Trophoblast cell (in vitro differentiated cells and primary cell): Measurements from ENCODE around the gene RRBP1.
"Not testable (repeated sequence)": the region's sequence is repeated elsewhere in the genome, so short reads cannot be mapped to it uniquely, and the experiment has no call there.

Source experiments
- DNase-seq, 2 donors: peaks; one replicate each; pipeline ENCODE4 v3.0.0-alpha.2; 2016
- H2AFZ ChIP-seq: 2 replicates; pipeline ENCODE4 v1.6.1; 2013; ENCODE audit warnings: low read length, moderate library complexity, mild to moderate bottlenecking; ENCODE audit not compliant: insufficient read depth, poor library complexity
- H2AK5ac ChIP-seq: 2 replicates; pipeline ENCODE4 v1.6.1; 2013; ENCODE audit warnings: mild to moderate bottlenecking, low read length
- H2BK120ac ChIP-seq: 2 replicates; pipeline ENCODE4 v1.6.1; 2013; ENCODE audit warnings: low read length, mild to moderate bottlenecking, moderate library complexity; ENCODE audit not compliant: insufficient read depth, poor library complexity
- H2BK12ac ChIP-seq: 2 replicates; pipeline ENCODE4 v1.6.1; 2013; ENCODE audit warnings: mild to moderate bottlenecking, low read length, moderate library complexity
- H2BK5ac ChIP-seq: 2 replicates; pipeline ENCODE4 v1.6.1; 2013; ENCODE audit warnings: low read length, low read depth, moderate library complexity, mild to moderate bottlenecking; ENCODE audit not compliant: poor library complexity
- H3K14ac ChIP-seq: 2 replicates; pipeline ENCODE4 v1.6.1; 2013; ENCODE audit warnings: mild to moderate bottlenecking, low read length
- H3K18ac ChIP-seq: 2 replicates; pipeline ENCODE4 v1.6.1; 2013; ENCODE audit warnings: mild to moderate bottlenecking, low read length
- H3K23ac ChIP-seq: 2 replicates; pipeline ENCODE4 v1.6.1; 2013; ENCODE audit warnings: low read length
- H3K27ac ChIP-seq: 2 replicates; pipeline ENCODE4 v1.5.1; 2013; ENCODE audit warnings: low read depth, mild to moderate bottlenecking, inconsistent platforms, low read length, moderate library complexity
- H3K27me3 ChIP-seq: 2 replicates; pipeline ENCODE4 v1.6.1; 2013; ENCODE audit warnings: inconsistent platforms, mild to moderate bottlenecking, low read length, moderate library complexity; ENCODE audit not compliant: insufficient read depth
- H3K36me3 ChIP-seq, 2 experiments: 1 replicate in 1 of 2; 2 replicates in 1 of 2; pipeline ENCODE4 v1.6.1; 2013; ENCODE audit warnings: low read length in 2 of 2, mild to moderate bottlenecking in 2 of 2, moderate library complexity in 1 of 2; ENCODE audit not compliant: insufficient read depth in 2 of 2, control insufficient read depth in 1 of 2
- H3K4ac ChIP-seq: 2 replicates; pipeline ENCODE4 v1.6.1; 2013; ENCODE audit warnings: low read depth, mild to moderate bottlenecking, low read length, moderate library complexity
- H3K4me1 ChIP-seq, 2 experiments: 1 replicate in 1 of 2; 2 replicates in 1 of 2; pipeline ENCODE4 v1.6.1; 2013; ENCODE audit warnings: low read length in 2 of 2, mild to moderate bottlenecking in 2 of 2, moderate library complexity in 1 of 2; ENCODE audit not compliant: insufficient read depth in 2 of 2, control insufficient read depth in 1 of 2
- H3K4me2 ChIP-seq: 2 replicates; pipeline ENCODE4 v1.6.1; 2013; ENCODE audit warnings: inconsistent platforms, mild to moderate bottlenecking, low read length, moderate library complexity
- H3K4me3 ChIP-seq: 2 replicates; pipeline ENCODE4 v1.5.1; 2013; ENCODE audit warnings: mild to moderate bottlenecking, low read depth, low read length, inconsistent platforms
- H3K79me1 ChIP-seq: one replicate; pipeline ENCODE4 v1.6.1; 2013; ENCODE audit warnings: low read length
- H3K79me2 ChIP-seq: 2 replicates; pipeline ENCODE4 v1.6.1; 2013; ENCODE audit warnings: low read length, mild to moderate bottlenecking; ENCODE audit not compliant: control insufficient read depth, insufficient read depth, poor library complexity
- H3K9ac ChIP-seq: 2 replicates; pipeline ENCODE4 v1.6.1; 2013; ENCODE audit warnings: mild to moderate bottlenecking, low read length
- H3K9me3 ChIP-seq: 2 replicates; pipeline ENCODE4 v1.6.1; 2013; ENCODE audit warnings: low read depth, mild to moderate bottlenecking, control low read depth, inconsistent platforms, low read length; ENCODE audit not compliant: insufficient read depth
- H4K12ac ChIP-seq: 2 replicates; pipeline ENCODE4 v1.6.1; 2013; ENCODE audit warnings: low read depth, mild to moderate bottlenecking, low read length, moderate library complexity
- H4K8ac ChIP-seq: 2 replicates; pipeline ENCODE4 v1.6.1; 2013; ENCODE audit warnings: low read depth, mild to moderate bottlenecking, low read length, moderate library complexity
- H4K91ac ChIP-seq: one replicate; pipeline ENCODE4 v1.6.1; 2013; ENCODE audit warnings: low read depth, mild to moderate bottlenecking, low read length, moderate library complexity
- WGBS: extraction: QIAGEN DNeasy Blood & Tissue Kit; methylation state at CpG from one replicate; pipeline ENCODE4 v1.1.7; 2013; ENCODE audit warnings: missing lambda C conversion rate; ENCODE audit not compliant: insufficient read length, insufficient coverage; ENCODE audit errors: extremely low coverage; 5-methylcytosine and 5-hydroxymethylcytosine counted together

RRBP1 gene

DNA sequence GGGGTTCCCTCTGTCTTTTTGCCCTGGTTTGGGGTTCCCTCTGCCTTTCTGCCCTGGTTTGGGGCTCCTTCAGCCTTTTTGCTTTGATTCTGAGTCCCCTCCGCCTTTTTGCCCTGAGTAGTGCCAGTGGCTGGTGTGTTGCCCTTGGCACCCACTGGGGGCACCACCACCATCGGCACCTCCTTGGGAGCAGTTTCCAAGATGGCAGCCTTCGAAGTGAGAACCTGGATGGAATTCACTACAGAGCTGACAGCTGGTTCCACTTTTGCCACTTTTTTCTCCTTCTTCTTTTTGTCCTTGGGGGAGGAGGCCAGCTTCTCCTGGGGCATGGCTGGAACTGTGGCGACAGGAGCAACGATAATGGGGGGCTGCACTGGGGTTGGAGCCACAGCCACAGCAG is 22.2 kb downstream of the RRBP1 start:
- no CpG with 5 or more reads among the region's 5 CpGs for WGBS

DNA sequence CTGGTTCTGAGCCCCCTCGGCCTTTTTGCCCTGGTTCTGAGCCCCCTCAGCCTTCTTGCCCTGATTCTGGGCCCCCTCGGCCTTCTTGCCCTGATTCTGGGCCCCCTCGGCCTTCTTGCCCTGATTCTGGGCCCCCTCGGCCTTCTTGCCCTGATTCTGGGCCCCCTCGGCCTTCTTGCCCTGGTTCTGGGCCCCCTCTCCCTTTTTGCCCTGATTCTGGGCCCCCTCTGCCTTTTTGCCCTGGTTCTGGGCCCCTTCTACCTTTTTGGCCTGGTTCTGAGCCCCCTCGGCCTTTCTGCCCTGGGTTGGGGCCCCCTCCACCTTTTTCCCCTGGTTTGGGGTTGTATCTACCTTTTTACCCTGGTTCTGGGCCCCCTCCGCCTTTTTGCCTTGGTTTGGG is 22.7 kb downstream of the RRBP1 start:
- not testable (repeated sequence) for H3K4me1 ChIP-seq, H3K4me2 ChIP-seq, H2BK120ac ChIP-seq, H3K79me1 ChIP-seq, H4K12ac ChIP-seq, H3K14ac ChIP-seq, H3K79me2 ChIP-seq, H3K4me3 ChIP-seq, H2AFZ ChIP-seq, H3K27me3 ChIP-seq, H4K8ac ChIP-seq, H3K4ac ChIP-seq, H3K27ac ChIP-seq, H2BK12ac ChIP-seq, H2BK5ac ChIP-seq, H3K23ac ChIP-seq, DNase-seq, H2AK5ac ChIP-seq, H3K18ac ChIP-seq, H3K9ac ChIP-seq, H4K91ac ChIP-seq, H3K9me3 ChIP-seq
- no CpG with 5 or more reads among the region's 7 CpGs for WGBS
- peaks cover 42 to 47% of the 10 kb centered on the region in 2 experiments for H3K36me3 ChIP-seq

More for the DNA sequence above, 22.2 kb downstream of the RRBP1 start:
- no peak overlapping the region for H3K4ac ChIP-seq
- H2BK12ac ChIP-seq = no peak overlapping the region
- peaks cover 0 to 4% of the 10 kb centered on the region in 2 experiments for H3K4me1 ChIP-seq
- H3K79me2 ChIP-seq = peaks cover 2% of the 10 kb centered on the region
- no peak for DNase-seq
- peaks cover 39 to 44% of the 10 kb centered on the region in 2 experiments for H3K36me3 ChIP-seq
- no peaks in the 10 kb centered on the region for H3K9me3 ChIP-seq
- no peak overlapping the region for H3K4me2 ChIP-seq
- H3K79me1 ChIP-seq = no peaks in the 10 kb centered on the region
- no peak overlapping the region for H3K4me3 ChIP-seq
- no peak overlapping the region for H4K91ac ChIP-seq
- H4K8ac ChIP-seq = no peak overlapping the region
- H3K23ac ChIP-seq = no peak overlapping the region
- no peak overlapping the region for H3K14ac ChIP-seq
- no peak overlapping the region for H2BK5ac ChIP-seq
- H3K27ac ChIP-seq = no peak overlapping the region
- H3K27me3 ChIP-seq = no peaks in the 10 kb centered on the region
- H3K18ac ChIP-seq = peak overlapping the region; percentile 34
- H3K9ac ChIP-seq = no peak overlapping the region
- no peak overlapping the region for H2AK5ac ChIP-seq
- H4K12ac ChIP-seq = no peak overlapping the region
- H2AFZ ChIP-seq = no peak overlapping the region
- no peak overlapping the region for H2BK120ac ChIP-seq

GRCh38 chr20:17658648-17658993 is 23.4 kb downstream of the RRBP1 start:
- Histone ChIP-seq H4K8ac (no peak overlapping the region), H2BK5ac (no peak overlapping the region), H3K14ac (no peak overlapping the region), H3K18ac (no peak overlapping the region), H4K12ac (no peak overlapping the region), H3K27ac (no peak overlapping the region), H3K79me2 (peaks cover under 1% of the 10 kb centered on the region), H2AK5ac (no peak overlapping the region), H3K9ac (no peak overlapping the region), H3K27me3 (no peaks in the 10 kb centered on the region), H3K23ac (no peak overlapping the region), H3K4me1 (peaks cover 0 to 4% of the 10 kb centered on the region in 2 experiments), H3K9me3 (no peaks in the 10 kb centered on the region), H2AFZ (no peak overlapping the region), H3K36me3 (peaks cover 45 to 52% of the 10 kb centered on the region in 2 experiments), H2BK120ac (no peak overlapping the region), H3K79me1 (no peaks in the 10 kb centered on the region), H4K91ac (no peak overlapping the region), H3K4ac (no peak overlapping the region), H2BK12ac (no peak overlapping the region), H3K4me2 (no peak overlapping the region), H3K4me3 (no peak overlapping the region)
- no peak for DNase-seq
- no CpG with 5 or more reads among the region's 2 CpGs for WGBS

GRCh38 chr20:17657898-17658647 is 24.0 kb downstream of the RRBP1 start:
- DNase-seq = no peak
- peak overlapping the region; percentile 19 for H3K4me3 ChIP-seq

More at GRCh38 chr20:17657898-17658647, 24.0 kb downstream of the RRBP1 start:
- Histone ChIP-seq H2BK120ac (no peak overlapping the region), H3K4ac (no peak overlapping the region), H4K12ac (no peak overlapping the region), H2BK5ac (no peak overlapping the region), H4K8ac (no peak overlapping the region), H2AFZ (no peak overlapping the region), H3K9me3 (no peaks in the 10 kb centered on the region), H4K91ac (no peak overlapping the region), H3K18ac (no peak overlapping the region), H2BK12ac (no peak overlapping the region), H3K4me2 (no peak overlapping the region), H3K27ac (no peak overlapping the region), H3K9ac (no peak overlapping the region), H3K4me1 (peaks cover 0 to 4% of the 10 kb centered on the region in 2 experiments), H2AK5ac (no peak overlapping the region), H3K27me3 (no peaks in the 10 kb centered on the region), H3K23ac (no peak overlapping the region), H3K79me2 (no peaks in the 10 kb centered on the region), H3K36me3 (peaks cover 48 to 56% of the 10 kb centered on the region in 2 experiments), H3K14ac (no peak overlapping the region), H3K79me1 (no peaks in the 10 kb centered on the region)
- no CpG with 5 or more reads among the region's 9 CpGs for WGBS
